ENCODE data around the gene PPFIBP2.

The PPFIBP2 gene

GRCh38 chr11:7563281-7563680 lies 49.5 kb downstream of the PPFIBP2 start:
- Histone ChIP-seq H3K4me2 (ENCODE audit: low read length) (no peak overlapping the region), H3F3A (ENCODE audit: insufficient read depth, low read length) (no peaks in the 10 kb centered on the region), H3K4me1 (ENCODE audit: insufficient read depth, low read length, severe bottlenecking) (no peaks in the 10 kb centered on the region), H4K20me1 (ENCODE audit: insufficient read depth, low read length) (no peaks in the 10 kb centered on the region), H3K9ac (ENCODE audit: low read length) (no peak overlapping the region), H3K27me3 (ENCODE audit: insufficient read depth, low read length) (no peaks in the 10 kb centered on the region), H3K36me3 (ENCODE audit: insufficient read depth, low read length) (peaks cover 41% of the 10 kb centered on the region), H3K79me2 (ENCODE audit: insufficient read depth, low read length) (no peaks in the 10 kb centered on the region), H3K9me3 (ENCODE audit: low read length) (peaks cover 7% of the 10 kb centered on the region), H2AFZ (ENCODE audit: low read length) (no peak overlapping the region), H3K9me2 (ENCODE audit: low read depth, low read length) (no peaks in the 10 kb centered on the region), H3K27ac (ENCODE audit: low read depth, low read length, poor library complexity, severe bottlenecking) (no peak overlapping the region), H3K4me3 (ENCODE audit: low read depth, low read length, poor library complexity, severe bottlenecking) (no peak overlapping the region)
- TF ChIP-seq EZH2 (IDR thresholded peaks at IDR 0.05; ENCODE audit: borderline replicate concordance, low read length): no peak
- TF ChIP-seq, protein P1, sequence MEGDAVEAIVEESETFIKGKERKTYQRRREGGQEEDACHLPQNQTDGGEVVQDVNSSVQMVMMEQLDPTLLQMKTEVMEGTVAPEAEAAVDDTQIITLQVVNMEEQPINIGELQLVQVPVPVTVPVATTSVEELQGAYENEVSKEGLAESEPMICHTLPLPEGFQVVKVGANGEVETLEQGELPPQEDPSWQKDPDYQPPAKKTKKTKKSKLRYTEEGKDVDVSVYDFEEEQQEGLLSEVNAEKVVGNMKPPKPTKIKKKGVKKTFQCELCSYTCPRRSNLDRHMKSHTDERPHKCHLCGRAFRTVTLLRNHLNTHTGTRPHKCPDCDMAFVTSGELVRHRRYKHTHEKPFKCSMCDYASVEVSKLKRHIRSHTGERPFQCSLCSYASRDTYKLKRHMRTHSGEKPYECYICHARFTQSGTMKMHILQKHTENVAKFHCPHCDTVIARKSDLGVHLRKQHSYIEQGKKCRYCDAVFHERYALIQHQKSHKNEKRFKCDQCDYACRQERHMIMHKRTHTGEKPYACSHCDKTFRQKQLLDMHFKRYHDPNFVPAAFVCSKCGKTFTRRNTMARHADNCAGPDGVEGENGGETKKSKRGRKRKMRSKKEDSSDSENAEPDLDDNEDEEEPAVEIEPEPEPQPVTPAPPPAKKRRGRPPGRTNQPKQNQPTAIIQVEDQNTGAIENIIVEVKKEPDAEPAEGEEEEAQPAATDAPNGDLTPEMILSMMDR (IDR thresholded peaks at IDR 0.05; ENCODE audit: low read length): no peak

- TF ChIP-seq, protein P1 (IDR thresholded peaks at IDR 0.05; ENCODE audit: low read length): no peak
- TF ChIP-seq EZH2 (IDR thresholded peaks at IDR 0.05; ENCODE audit: borderline replicate concordance, low read length): no peak
- H3K27me3 ChIP-seq (ENCODE audit: insufficient read depth, low read length): no peaks in the 10 kb centered on the region
- no peaks in the 10 kb centered on the region for H4K20me1 ChIP-seq (ENCODE audit: insufficient read depth, low read length)
- H3K36me3 ChIP-seq (ENCODE audit: insufficient read depth, low read length): peaks cover 51% of the 10 kb centered on the region
- no peak overlapping the region for H3K27ac ChIP-seq (ENCODE audit: low read depth, low read length, poor library complexity, severe bottlenecking)
- H3K79me2 ChIP-seq (ENCODE audit: insufficient read depth, low read length): no peaks in the 10 kb centered on the region
- H3K4me2 ChIP-seq (ENCODE audit: low read length): no peak overlapping the region
- no peaks in the 10 kb centered on the region for H3K4me1 ChIP-seq (ENCODE audit: insufficient read depth, low read length, severe bottlenecking)
- no peak overlapping the region for H2AFZ ChIP-seq (ENCODE audit: low read length)
- no peaks in the 10 kb centered on the region for H3K9me2 ChIP-seq (ENCODE audit: low read depth, low read length)
- H3K4me3 ChIP-seq (ENCODE audit: low read depth, low read length, poor library complexity, severe bottlenecking): no peak overlapping the region
- H3K9ac ChIP-seq (ENCODE audit: low read length): no peak overlapping the region
- H3K9me3 ChIP-seq (ENCODE audit: low read length): peaks cover 7% of the 10 kb centered on the region
- no peaks in the 10 kb centered on the region for H3F3A ChIP-seq (ENCODE audit: insufficient read depth, low read length)
Observed at GRCh38 chr11:7564803-7565202, 51.0 kb downstream of the PPFIBP2 start.

DNA sequence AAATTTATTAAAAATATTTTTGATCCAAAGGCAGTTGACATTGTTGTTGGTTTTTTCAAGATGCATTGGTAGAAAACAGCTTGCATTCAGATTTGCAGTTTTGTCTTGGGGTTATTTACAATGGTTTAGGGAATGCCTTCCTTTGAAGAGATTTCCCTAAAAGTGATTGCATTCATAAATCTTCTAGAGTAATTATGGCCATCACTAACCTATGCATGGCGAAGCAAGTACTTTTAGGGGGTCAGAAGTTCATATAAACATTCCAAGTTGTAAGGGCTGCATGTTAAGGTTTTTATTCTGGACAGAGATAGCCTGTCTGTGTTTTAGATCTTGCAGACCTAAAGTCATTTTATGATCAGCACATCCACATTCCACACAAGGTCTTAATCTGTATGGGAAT lies 53.5 kb downstream of the PPFIBP2 start:
- no peak for TF ChIP-seq EZH2 (IDR thresholded peaks at IDR 0.05; ENCODE audit: borderline replicate concordance, low read length)
- TF ChIP-seq, protein P1 (IDR thresholded peaks at IDR 0.05; ENCODE audit: low read length): no peak
- H3K27ac ChIP-seq (ENCODE audit: low read depth, low read length, poor library complexity, severe bottlenecking): no peak overlapping the region
- H3K4me3 ChIP-seq (ENCODE audit: low read depth, low read length, poor library complexity, severe bottlenecking): no peak overlapping the region
- H3K4me2 ChIP-seq (ENCODE audit: low read length): no peak overlapping the region
- no peak overlapping the region for H2AFZ ChIP-seq (ENCODE audit: low read length)
- H3F3A ChIP-seq (ENCODE audit: insufficient read depth, low read length): no peaks in the 10 kb centered on the region
- no peaks in the 10 kb centered on the region for H4K20me1 ChIP-seq (ENCODE audit: insufficient read depth, low read length)
- peaks cover 58% of the 10 kb centered on the region for H3K36me3 ChIP-seq (ENCODE audit: insufficient read depth, low read length)
- H3K27me3 ChIP-seq (ENCODE audit: insufficient read depth, low read length): no peaks in the 10 kb centered on the region
- H3K4me1 ChIP-seq (ENCODE audit: insufficient read depth, low read length, severe bottlenecking): no peaks in the 10 kb centered on the region
- H3K9me3 ChIP-seq (ENCODE audit: low read length): peaks cover 7% of the 10 kb centered on the region
- H3K79me2 ChIP-seq (ENCODE audit: insufficient read depth, low read length): no peaks in the 10 kb centered on the region
- no peak overlapping the region for H3K9ac ChIP-seq (ENCODE audit: low read length)
- H3K9me2 ChIP-seq (ENCODE audit: low read depth, low read length): no peaks in the 10 kb centered on the region
